Ecto neural progenitor cell (in vitro differentiated cells): ENCODE results near the gene BRICD5.
A peak's percentile ranks its signal among the peaks of the same experiment; 100 is the strongest.
"Not testable (repeated sequence)": the region's sequence is repeated elsewhere in the genome, so short reads cannot be mapped to it uniquely, and the experiment has no call there.

Experiments
- DNase-seq: peaks from one replicate; pipeline ENCODE4 v3.0.0-alpha.2; 2018; ENCODE audit warnings: low spot score

The BRICD5 gene

DNA sequence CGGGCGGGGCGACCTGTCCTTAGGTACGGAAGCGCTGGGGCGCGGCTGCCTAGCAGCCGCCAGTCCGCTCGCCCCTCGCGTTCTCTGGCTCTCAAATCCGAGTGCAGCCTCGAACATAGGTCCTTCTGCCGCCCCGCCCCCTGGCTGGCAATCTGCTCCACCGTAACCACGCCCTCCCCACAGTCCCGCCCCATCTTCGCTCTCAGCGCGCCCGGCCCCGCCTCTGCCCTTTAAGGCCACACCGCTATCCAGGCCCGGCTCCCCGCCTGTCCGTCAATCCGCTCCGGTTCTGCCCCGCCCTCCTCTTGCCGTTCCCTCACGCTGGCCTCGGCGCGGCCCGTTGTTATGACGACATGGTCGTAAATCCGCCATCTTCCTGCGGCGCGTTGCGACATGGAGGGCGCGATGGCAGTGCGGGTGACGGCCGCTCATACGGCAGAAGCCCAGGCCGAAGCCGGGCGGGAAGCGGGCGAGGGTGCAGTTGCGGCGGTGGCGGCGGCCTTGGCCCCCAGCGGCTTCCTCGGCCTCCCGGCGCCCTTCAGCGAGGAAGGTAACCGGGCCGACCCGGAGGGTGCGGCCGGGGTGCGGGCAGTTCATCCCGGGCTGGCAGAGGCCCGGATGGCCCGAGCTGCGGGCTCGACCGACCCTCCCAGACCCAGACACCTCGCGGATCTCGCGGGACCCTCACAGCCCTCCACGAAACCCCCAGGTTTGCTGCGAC, 12.7 kb upstream of the BRICD5 start, which contains the start of gene E4F1:
Gene E4F1, plus strand, starts transcription at position 371 of the 721 bp plus-strand sequence. Its CDS starts 23 bp downstream, at position 394.
- peak; percentile 100 for DNase-seq

DNA sequence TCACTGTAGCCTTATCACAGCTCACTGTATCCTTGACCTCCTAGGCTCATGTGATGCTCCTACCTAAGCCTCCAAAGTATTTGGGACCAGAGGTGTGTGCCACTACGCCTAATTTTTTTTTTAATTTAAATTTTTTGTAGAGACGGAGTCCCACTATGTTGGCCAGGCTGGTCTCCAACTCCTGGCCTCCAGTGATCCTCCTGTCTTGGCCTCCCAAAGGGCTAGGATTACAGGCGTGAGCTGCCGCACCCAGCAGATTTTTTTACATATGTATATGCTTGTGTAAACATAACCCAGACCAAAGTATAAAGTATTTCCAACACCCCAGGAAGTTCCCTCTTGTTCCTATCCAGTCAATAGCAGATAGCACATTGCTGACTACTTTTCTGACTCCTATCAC, 5.7 kb upstream of the BRICD5 start:
- DNase-seq: no peak

DNA sequence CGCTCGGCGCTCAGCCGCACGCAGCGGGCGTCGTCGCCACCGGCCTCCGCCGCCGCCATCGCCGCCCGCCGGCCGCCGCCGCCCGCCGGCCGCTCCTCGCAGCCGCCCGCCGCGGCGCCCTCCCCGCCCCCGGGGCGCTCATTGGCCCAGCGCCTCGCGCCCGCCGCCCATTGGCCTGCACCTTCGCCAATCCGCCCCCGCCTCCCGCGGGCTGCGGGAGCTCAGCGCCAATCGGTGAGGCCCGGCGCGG, 4.0 kb upstream of the BRICD5 start, which contains the start of gene PGP:
Gene PGP, minus strand, starts transcription at position 122 of the 250 bp plus-strand sequence. Its CDS starts 63 bp downstream, at position 59.
- no peak for DNase-seq

DNA sequence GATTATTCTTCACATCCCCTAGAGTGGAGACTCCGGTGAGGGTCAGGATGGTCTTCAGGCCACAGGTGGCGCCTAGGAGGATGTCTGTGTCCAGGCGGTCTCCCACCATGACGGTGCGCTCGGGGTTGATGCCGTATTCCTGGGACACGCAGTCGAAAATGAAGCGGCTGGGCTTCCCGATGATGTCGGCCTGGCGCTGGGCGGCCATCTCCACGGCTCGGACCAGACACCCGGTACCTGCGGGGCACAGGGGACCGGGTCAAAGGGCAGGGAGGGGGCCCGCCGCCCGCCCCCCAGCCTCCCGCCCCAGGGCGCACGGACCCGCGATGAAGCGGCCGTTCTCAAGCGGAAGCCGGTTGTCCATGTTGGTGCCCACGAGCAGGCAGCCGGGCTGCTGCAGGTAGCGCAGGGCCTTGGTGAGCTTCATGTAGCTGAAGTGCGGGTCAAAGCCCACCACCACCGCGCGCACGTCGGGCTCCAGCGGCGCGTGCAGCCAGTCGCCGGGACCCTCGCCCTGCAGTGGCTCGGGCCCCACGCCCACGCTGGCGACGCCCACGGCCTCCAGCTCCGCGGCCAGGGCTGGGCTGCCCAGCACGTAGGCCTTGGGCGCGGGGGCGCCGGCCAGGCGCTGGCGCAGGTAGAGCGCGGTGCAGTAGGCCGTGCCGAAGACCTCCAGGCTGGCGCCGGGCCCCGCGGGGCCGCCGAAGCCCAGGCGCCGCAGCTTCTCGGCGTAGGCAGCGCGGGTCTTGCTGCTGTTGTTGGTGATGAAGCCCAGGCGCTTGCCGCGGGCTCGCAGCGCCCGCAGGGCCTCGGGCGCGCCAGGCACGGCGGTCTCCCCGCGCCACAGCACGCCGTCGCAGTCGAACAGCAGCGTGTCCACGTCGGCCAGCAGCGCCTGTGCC, 3.4 kb upstream of the BRICD5 start:
- DNase-seq: no peak

DNA sequence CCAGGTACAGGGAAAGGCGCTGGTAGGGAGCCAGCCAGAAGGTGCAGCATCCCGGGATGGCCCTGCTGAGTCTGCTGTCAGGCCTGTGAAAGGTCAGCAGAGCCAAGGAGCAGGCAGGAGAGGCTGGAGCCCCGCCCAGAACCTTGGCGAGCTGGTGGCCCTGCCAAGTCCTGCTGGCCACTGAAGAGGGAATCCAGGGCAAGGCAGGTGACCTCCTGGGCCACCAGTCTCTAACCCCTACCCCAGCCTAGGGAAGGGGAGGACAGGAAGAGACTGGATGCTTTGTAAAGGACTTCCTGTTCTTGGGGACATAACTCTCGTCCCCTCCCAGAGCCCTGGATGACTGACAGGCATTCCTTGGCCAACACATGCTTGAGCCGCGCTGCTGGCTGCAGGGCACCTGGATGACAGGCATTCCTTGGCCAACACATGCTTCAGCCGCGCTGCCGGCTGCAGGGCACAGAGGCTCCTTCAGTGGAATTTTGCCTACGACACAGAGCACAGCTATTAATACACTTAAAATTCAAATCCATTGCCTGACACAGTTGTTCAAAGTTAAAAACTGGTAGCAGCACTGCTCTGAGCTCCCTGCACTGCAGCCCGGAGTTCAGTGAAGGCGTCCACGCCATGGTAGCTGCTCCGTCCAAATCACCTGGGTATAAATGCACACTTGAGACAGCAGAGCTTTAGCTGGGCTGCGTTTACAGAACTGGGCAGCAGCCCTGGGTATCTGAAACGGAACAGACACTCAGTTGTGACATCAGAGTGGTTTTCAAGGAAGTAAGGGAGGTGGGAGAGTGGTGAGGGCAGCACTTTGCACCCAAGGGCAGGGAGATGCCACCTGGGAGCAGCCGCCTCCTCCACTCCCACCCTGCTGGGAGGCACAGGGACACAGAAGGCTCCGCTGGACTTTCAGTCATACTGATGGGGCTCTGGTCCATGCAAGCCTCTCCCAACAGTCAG, 2.0 kb upstream of the BRICD5 start:
- no peak for DNase-seq

DNA sequence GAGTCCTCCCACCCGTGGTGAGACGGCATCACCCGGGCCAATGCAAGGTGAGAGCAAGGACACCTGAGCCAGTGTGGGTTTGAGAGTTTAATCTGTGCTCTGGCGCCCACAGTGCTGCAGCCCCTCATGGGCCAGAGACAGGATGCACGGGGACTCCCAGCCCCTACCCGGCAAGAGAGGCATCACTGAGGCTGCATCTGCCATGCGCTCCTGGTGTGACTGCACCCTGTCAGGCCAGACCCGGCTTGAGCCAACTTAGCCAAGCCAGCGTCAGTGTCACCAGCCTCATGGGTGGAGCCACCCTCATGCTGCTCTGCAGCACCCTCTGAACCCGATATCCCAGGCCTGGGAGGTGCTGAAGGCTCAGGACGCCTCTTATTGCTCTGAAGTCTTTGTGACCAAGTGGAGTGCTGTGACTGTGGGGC, 1.3 kb upstream of the BRICD5 start:
- DNase-seq: no peak

DNA sequence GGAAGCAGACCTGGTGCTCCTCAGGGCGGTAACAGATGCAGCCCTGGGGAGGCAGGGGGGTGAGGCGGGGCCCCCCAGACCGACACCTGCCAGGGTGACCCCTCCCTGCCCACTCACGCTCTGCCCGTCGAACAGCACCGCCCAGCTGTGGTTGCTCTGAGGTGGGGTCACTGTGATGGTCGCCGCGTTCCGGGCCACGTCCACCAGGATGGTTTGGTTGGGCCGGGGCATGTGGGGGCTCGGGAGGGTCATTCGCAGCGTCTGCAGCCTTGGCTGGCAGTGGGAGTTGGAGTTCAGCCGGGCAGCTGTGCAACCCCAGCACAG, 692 bp downstream of the BRICD5 start:
- DNase-seq: no peak

DNA sequence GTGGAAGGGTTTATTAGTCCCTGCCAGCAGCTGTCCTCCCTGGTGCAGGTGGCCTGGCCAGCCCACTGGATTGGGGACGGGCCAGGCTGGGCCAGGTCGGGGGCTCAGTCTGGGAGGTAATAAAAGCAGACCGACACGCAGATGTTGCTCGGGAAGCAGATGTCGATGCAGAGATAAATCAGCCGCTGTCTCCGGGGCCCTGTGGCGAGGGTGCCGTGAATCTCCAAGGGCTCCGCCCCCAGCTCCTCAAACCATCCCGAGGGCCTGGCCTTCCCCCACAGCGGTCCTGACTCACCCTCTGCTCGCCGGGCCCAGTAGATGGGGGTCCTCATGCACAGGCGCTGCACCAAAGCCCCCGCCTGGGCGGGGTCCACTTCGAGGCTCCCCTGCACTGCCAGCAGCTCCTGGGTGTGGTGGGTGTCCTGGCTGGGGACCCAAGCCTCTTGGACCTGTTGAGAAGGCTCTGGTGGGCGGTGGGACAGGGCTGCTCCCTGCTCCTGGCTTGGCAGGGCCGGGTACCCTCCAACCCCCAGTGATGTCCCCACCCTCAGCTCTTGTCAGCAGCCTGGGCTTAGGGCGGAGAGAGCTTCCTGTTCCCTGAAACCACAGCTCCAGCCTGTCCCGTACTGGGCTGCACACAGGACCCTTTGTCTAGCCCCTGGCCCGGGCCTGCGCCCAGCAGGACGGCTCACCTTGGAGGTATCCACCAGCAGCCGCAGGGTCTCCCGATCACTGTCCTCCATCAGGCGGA, 1.2 kb downstream of the BRICD5 start:
- DNase-seq: no peak

DNA sequence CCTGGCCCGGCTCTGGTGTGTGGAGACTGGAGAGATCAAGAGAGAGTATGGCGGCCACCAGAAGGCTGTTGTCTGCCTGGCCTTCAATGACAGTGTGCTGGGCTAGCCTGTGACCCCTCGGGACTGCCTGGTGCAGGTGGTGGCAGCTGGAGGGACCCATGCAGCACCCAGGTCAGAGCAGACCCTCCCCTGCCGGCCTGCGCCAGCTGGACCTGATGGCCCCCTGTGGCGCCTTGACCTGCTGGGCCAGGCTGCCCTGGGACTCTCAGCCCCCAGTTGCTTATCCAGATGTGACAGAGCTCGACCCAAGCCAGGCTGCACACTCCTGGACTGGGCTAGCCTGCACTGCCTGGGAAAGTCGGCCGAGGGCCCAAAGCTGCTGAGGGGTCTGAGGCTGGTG, 1.9 kb downstream of the BRICD5 start:
- no peak for DNase-seq

DNA sequence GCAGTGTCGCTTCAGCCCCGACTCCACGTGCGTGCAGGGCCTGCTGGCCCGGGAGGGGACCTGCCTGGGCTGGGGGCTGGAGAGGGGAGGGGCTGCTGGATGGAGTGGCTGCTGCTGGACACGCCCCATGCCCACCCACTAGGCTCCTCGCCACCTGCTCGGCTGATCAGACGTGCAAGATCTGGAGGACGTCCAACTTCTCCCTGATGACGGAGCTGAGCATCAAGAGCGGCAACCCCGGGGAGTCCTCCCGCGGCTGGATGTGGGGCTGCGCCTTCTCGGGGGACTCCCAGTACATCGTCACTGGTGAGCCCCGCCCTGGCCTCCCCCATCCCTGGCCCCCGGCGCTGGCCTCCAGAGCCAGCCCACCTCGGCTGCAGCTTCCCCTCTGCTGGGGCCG, 2.4 kb downstream of the BRICD5 start:
- no peak for DNase-seq

DNA sequence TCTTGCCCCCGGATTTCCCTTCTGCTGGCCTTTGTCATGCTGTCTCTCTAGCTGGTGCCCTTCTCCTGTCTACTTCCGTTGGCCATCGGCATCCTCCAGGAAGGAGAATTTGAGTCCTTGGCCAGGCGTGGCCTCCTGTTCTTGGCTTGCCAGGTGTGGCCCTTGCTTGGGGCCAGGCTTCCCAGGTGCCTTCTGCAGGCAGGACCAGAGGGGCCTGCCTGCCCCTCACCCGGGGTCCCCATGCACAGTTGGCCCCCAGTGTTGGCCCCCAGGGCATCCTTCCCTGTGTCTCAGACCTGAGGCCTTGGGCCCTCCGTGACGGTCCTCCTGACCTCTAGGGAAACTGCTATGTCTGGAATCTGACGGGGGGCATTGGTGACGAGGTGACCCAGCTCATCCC, 2.8 kb downstream of the BRICD5 start:
- DNase-seq: no peak

DNA sequence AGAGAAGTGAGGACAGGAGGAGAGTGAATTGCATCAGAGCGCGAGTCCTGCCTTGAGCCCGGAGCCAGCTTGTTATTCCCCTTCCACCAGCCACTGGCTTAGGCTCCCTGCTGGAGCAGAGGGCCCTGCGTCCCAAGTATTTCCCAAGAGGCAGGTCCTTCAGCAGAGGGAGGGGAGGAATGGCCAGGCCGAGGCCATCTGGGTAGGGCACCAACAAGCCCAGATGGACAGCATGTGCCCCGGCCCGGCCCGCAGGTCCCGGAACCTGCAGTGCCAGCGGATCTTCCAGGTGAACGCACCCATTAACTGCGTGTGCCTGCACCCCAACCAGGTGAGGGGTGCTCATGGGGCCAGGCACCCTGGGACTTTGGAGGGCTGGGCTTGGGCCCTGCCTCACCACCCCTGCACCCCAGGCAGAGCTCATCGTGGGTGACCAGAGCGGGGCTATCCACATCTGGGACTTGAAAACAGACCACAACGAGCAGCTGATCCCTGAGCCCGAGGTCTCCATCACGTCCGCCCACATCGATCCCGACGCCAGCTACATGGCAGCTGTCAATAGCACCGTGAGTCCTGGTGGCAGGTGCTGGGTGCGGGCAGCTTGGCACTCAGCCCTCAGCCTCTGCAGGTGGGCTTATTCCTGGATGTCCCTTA, 3.8 kb downstream of the BRICD5 start:
- DNase-seq: no peak

DNA sequence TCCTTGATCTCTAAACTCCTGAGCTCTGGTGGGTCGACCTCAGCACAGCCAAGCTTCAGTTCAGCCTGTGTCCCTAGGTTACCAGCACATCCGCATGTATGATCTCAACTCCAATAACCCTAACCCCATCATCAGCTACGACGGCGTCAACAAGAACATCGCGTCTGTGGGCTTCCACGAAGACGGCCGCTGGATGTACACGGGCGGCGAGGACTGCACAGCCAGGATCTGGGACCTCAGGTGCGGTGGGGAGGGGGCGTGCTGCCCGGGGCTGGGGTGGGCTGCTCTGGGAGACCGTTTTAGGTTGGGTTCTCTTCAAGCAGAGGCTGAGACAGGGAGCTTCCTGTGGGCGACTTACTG, 4.3 kb downstream of the BRICD5 start:
- DNase-seq: no peak

DNA sequence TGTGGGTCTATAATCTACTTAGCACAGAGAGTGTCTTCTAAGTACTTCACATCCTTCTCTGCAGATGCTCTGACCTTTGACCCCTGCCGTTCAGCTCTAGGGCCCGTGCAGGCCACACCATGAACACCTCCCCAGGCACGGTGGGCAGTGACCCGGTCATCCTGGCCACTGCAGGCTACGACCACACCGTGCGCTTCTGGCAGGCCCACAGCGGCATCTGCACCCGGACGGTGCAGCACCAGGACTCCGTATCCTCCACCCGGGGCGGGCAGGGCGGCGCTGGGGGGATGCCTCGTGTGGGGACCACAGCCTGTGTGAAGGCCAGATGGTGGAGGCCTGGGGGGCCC, 4.7 kb downstream of the BRICD5 start:
- no peak for DNase-seq

DNA sequence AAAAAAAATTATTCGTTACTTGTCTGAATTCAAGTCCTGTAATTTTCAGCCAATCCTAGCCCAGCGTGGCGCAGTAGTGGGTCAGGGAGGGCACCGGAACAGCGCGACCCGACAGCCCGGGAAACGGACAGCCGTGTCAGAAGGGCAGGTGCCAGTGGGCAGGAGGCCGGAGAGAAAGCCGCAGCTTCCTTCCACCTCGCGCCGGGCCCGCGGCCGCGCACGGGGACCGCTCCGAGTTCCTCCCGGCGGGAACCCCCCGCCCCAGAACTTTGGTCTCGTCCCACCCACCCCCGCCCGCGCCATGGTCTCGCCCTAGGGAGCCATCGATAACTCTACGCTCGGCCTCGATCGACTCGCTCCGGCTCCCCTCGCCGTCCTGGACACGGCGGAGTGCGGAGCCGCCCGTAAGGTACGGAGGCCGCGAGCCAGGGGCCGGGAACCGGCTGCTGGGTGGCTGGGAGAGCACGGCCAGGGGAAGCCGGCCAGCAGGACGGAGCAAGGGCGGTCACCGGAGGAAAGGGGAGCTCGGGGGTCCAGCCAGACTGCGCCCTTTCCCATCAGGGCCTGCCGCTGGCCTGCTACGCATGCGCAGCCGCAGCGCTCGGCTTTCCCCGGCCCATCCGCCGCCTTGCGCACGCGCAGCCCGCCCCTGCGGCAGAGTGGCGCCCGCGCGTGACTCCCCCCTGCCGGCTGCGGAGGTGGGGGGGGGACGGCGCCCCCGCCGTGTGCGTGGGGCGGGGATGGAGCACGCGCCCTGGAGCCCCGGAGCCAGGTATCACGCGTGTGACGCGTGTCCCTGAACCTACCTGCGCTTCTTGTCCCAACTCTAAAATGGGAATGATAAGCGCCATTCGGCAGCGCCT, 5.3 kb downstream of the BRICD5 start, which contains the start of gene MLST8:
Gene MLST8, plus strand, starts transcription at position 351 of the 863 bp plus-strand sequence. CDS start 632 bp downstream, outside the sequence.
- peak; percentile 93 for DNase-seq

DNA sequence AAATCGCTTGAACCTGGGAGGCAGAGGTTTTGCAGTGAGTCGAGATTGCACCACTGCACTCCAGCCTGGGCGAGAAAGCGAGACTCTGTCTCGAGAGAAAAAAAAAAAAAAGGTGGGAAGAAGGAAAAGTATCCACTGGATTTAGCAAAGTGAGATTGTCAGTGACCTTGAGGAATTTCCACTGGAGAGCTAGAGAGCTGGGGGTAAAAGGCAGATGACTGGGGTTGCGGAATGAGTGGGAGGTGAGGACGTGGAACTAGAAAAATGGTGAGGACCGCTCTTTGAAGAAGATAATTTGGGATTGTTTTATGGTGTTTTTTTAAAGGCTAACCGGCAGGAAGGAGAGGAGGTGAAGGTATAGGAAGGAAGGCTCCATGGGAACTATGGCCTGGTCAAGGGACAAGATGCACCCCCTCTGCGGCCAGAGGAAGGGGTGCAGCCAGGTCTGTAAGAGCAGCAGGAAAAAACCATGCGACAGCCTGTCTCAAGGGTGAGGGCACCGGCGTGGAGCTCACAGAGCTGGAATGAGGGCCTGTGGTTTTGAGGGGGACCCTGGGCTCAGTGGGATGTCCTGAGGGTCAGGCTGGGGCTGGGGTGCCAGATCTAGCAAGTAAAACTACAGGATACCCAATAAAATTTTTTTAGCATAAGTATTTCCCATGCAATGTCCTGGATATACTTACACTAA, 6.1 kb downstream of the BRICD5 start:
- no peak for DNase-seq

DNA sequence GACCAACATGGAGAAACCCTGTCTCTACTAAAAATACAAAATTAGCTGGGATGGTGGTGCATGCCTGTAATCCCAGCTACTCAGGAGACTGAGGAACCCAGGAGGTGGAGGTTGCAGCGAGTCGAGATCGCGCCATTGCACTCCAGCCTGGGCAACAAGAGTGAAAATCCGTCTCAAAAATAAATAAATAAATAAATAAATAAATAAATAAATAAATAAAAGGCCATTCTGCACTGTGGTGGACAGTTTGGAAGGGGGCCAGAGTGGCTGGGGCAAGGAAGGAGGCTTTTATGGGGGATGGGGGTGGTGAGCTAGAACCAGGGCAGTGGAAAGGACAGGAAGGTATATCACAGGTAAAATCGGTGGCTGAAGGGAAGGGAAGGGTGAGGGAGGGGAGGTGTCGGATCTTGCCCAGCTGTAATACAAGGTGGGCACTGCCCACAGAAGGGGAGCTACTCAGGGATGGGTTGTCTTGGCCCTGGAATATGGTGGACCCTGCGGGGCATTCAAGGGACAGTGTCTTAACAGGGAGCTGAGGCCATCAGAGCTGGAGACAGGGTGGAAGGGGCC, 7.5 kb downstream of the BRICD5 start:
- not testable (repeated sequence) for DNase-seq

DNA sequence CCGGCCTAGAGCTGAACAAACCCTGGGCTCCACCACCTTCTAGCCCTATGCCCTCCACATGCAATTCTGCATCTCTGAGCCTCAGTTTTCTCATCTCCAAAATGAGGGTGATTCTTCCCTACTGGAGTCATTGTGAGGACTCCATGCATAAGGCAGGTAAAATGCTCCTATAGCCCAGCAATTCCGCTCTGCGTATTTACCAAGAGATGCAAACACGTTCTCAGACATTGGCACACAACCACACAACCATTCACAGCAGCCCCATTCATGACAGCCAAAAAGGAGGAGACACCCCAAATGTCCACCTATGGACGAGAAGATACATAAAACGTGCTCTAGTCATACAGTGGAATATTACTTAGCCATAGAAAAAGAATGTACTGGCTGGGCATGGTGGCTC, 10.3 kb downstream of the BRICD5 start:
- no peak for DNase-seq

DNA sequence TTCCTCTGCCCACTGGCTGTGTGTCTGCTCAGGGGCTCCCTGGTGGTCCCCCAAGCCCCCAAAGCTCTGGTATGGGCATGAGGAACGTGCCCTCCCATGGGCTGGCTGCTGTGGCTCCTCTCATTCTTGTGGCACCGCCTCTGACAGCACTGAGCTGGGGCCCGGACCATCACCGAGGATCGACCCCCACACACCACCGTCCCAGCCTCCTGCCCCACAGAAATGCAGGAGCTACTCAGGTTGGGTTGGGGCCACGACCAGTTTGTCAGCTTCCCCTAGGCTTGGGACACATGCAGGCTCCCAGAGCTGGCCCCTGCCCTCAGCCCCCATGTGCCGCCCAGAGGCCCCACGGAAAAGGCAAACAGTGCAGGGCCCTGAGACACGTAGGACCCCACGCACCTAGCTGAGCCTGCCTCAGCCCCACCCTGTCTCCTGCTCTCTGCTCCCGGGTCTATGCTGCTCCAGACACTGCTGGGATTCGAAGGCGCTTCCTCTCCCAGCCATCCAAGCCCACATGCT, 11.0 kb downstream of the BRICD5 start:
- no peak for DNase-seq
